B cell (primary cell): ENCODE results near the gene CHCHD4. TPM values are rescaled to one million over a fixed set of nuclear protein-coding genes. Genes with fewer than 3 reads are reported as not detected.
A peak's percentile ranks its signal among the peaks of the same experiment; 100 is the strongest.

Experiments used
- ATAC-seq: fragments of 200-7000 bp; cut with Tn5 transposase; one replicate; pipeline ENCODE4 v1.10.0; 2021; ENCODE audit warnings: low read depth, mild to moderate bottlenecking, moderate number of reproducible peaks, moderate library complexity
- CTCF ChIA-PET: fragments of 350-600 bp; sonication (Branson Sonifier 250); formaldehyde crosslinking; loops from one replicate; lab custom pipeline; 2021; ENCODE audit warnings: antibody characterized with exemption, inconsistent platforms; lab: Charles Lee
- POLR2A ChIA-PET: fragments of 350-600 bp; sonication (Branson Sonifier 250); formaldehyde crosslinking; loops from one replicate; lab custom pipeline; 2021; ENCODE audit warnings: antibody characterized with exemption; lab: Charles Lee
- DNase-seq: peaks from one replicate; pipeline ENCODE4 v3.0.0; 2013
- H2AFZ ChIP-seq: 2 replicates; pipeline ENCODE4 v1.6.1; 2012; ENCODE audit warnings: mild to moderate bottlenecking, low read depth, low read length; ENCODE audit not compliant: insufficient read depth, poor library complexity, severe bottlenecking
- H3K27ac ChIP-seq, 2 donors: 1 replicate in 1 of 2; 2 replicates in 1 of 2; pipeline ENCODE4 v1.5.1; 2012 to 2013; ENCODE audit warnings: low read length in 2 of 2, mild to moderate bottlenecking in 2 of 2, moderate library complexity in 1 of 2
- H3K27me3 ChIP-seq, 4 experiments: fragments of 200-600 bp in 1 of 4; sonication (generic) in 1 of 4; replicated peaks in 1 of 4; 1 replicate in 2 of 4; 2 replicates in 2 of 4; pipeline versions ENCODE4 v1.6.1 to v1.7.0; 2013 to 2016; ENCODE audit warnings: low read length in 3 of 4, mild to moderate bottlenecking in 2 of 4, mixed read lengths in 1 of 4, moderate library complexity in 1 of 4; ENCODE audit not compliant: insufficient read depth in 4 of 4, control insufficient read depth in 3 of 4; ENCODE audit errors: control extremely low read depth in 1 of 4
- H3K36me3 ChIP-seq, 2 experiments: replicated peaks in 1 of 2; 1 replicate in 1 of 2; 2 replicates in 1 of 2; pipeline versions ENCODE4 v1.6.1 to v1.7.1; 2013; ENCODE audit warnings: low read length in 1 of 2; ENCODE audit not compliant: insufficient read depth in 2 of 2, control insufficient read depth in 1 of 2; ENCODE audit errors: control extremely low read depth in 1 of 2, extremely low read depth in 1 of 2
- H3K4me1 ChIP-seq, 2 donors: fragments of 200-600 bp in 1 of 2; sonication (generic) in 1 of 2; 1 replicate in 1 of 2; 2 replicates in 1 of 2; pipeline versions ENCODE4 v1.5.1 to v1.6.1; 2013 to 2017; ENCODE audit warnings: low read length in 2 of 2; ENCODE audit not compliant: control insufficient read depth in 2 of 2, insufficient read depth in 2 of 2
- H3K4me2 ChIP-seq: replicated peaks from 2 replicates; pipeline ENCODE3; 2012; ENCODE audit warnings: mild to moderate bottlenecking, low read depth, low read length; ENCODE audit not compliant: poor library complexity, severe bottlenecking
- H3K4me3 ChIP-seq, 5 experiments: fragments of 200-600 bp in 1 of 5; sonication (generic) in 1 of 5; 1 replicate in 3 of 5; 2 replicates in 2 of 5; pipeline versions ENCODE4 v1.5.1 to v1.7.0; 2011 to 2016; ENCODE audit warnings: low read length in 4 of 5, mild to moderate bottlenecking in 4 of 5, low read depth in 2 of 5, control low read depth in 1 of 5, moderate library complexity in 1 of 5; ENCODE audit not compliant: insufficient read depth in 1 of 5; ENCODE audit errors: control extremely low read depth in 1 of 5, extremely low read depth in 1 of 5
- H3K79me2 ChIP-seq: fragments of 200-600 bp; sonication (generic); one replicate; pipeline ENCODE4 v1.6.0; 2016; ENCODE audit warnings: low read length; ENCODE audit not compliant: control insufficient read depth, insufficient read depth
- H3K9ac ChIP-seq: fragments of 200-600 bp; sonication (generic); 2 replicates; pipeline ENCODE4 v1.6.1; 2017; ENCODE audit warnings: mild to moderate bottlenecking, low read length, moderate library complexity
- H3K9me3 ChIP-seq, 3 donors: one replicate each; pipeline versions ENCODE4 v1.6.1 to v1.7.1; 2013; ENCODE audit warnings: low read length in 2 of 3; ENCODE audit not compliant: control insufficient read depth in 2 of 3, insufficient read depth in 1 of 3; ENCODE audit errors: control extremely low read depth in 1 of 3
- H4K20me1 ChIP-seq: 2 replicates; pipeline ENCODE4 v1.6.0; 2012; ENCODE audit warnings: mild to moderate bottlenecking, low read length; ENCODE audit not compliant: insufficient read depth, control insufficient read depth, poor library complexity, severe bottlenecking
- H3K27ac Mint-ChIP-seq: one replicate; pipeline ENCODE4 v1.8.0; 2021; ENCODE audit warnings: mixed read lengths
- H3K27me3 Mint-ChIP-seq: one replicate; pipeline ENCODE4 v1.8.0; 2021; ENCODE audit warnings: mixed read lengths
- H3K4me1 Mint-ChIP-seq: one replicate; pipeline ENCODE4 v1.8.0; 2021; ENCODE audit warnings: mixed read lengths
- H3K4me3 Mint-ChIP-seq: one replicate; pipeline ENCODE4 v1.8.0; 2021; ENCODE audit warnings: mixed read lengths
- H3K9me3 Mint-ChIP-seq: one replicate; pipeline ENCODE4 v1.8.0; 2022; ENCODE audit warnings: mixed read lengths; ENCODE audit not compliant: insufficient read depth
- CTCF ChIP-seq: fragments of 200-600 bp; IDR thresholded peaks from one replicate; pipeline ENCODE4 v1.8.0; 2022; ENCODE audit warnings: antibody characterized with exemption, mild to moderate bottlenecking
- EZH2 ChIP-seq: IDR thresholded peaks from 2 replicates; pipeline ENCODE4 v1.6.1; 2012; ENCODE audit warnings: borderline replicate concordance, low read depth, mild to moderate bottlenecking, moderate library complexity, low read length; ENCODE audit not compliant: insufficient read depth, poor library complexity, severe bottlenecking
- WGBS: methylation state at CpG from one replicate; pipeline ENCODE4 v1.1.5; 2013; ENCODE audit warnings: missing lambda C conversion rate; ENCODE audit not compliant: insufficient coverage; 5-methylcytosine and 5-hydroxymethylcytosine counted together
- intact Hi-C: fragments of 100-400 bp; cut with micrococcal nuclease; formaldehyde crosslinking; loops from one replicate; pipeline ENCODE4 v1.10.0; 2022
- polyA plus RNA-seq: library from polyadenylated mRNA; depleted of rRNA; stranded (reverse); fragments of >200 nt; gene quantifications from 2 replicates; pipeline ENCODE4 v1.2.3, GENCODE V29; 2012
- total RNA-seq, 2 donors: library from RNA; stranded (reverse); fragments of 120-200 nt in 1 of 2; gene quantifications; 1 replicate in 1 of 2; 2 replicates in 1 of 2; pipeline versions ENCODE4 v1.2.3 to v1.2.4, GENCODE V29; 2013 to 2022

CHCHD4 gene
- total and polyA plus RNA-seq, 2 donors (not counting 1 experiment from before 2014, with no cell fraction given), result 3.7 to 8.0 TPM

DNA sequence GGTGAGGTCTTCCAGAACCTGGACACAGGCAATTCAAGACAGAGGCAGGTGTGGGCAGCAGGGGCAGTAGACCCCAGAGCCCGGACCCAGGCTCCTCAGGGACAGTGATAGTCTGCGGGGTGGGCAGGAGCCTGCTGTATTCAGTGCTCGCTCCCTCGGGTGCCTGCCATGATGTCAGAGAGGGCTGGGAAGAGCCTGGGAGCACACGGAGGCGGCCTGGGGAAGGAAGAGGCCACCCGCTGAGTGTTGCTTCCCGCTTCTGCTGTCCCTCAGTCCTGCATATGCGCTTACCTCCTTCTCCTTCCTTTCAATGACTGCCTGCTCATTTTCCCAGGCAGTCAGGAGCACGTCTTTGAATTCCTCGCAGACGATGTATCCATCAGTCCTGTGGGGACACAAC lies 22.9 kb upstream of the CHCHD4 start:
- H3K4me2 ChIP-seq, result no peak overlapping the region
- no peaks in the 10 kb centered on the region for H4K20me1 ChIP-seq
- TF ChIP-seq CTCF (no peak), EZH2 (no peak)
- no peak overlapping the region for H3K4me3 ChIP-seq
- ChIA-PET POLR2A (no interaction called here), CTCF (no interaction called here)
- Mint-ChIP-seq H3K9me3 (no peaks in the 10 kb centered on the region), H3K4me3 (no peak overlapping the region), H3K4me1 (peaks cover 17% of the 10 kb centered on the region), H3K27ac (peak overlapping the region; percentile 65), H3K27me3 (no peaks in the 10 kb centered on the region)
- H3K27me3 ChIP-seq, result no peaks in the 10 kb centered on the region
- ATAC-seq (no peak), DNase-seq (no peak)
- no peaks in the 10 kb centered on the region for H3K79me2 ChIP-seq
- H3K4me1 ChIP-seq, result peaks cover 18 to 21% of the 10 kb centered on the region in 2 donors
- peaks cover 0 to 59% of the 10 kb centered on the region in 2 experiments for H3K36me3 ChIP-seq
- WGBS, result 94% methylated on average over 10 of the region's 12 CpGs
- no peak overlapping the region for H3K27ac ChIP-seq
- intact Hi-C loops, result no loop called here
- no peak overlapping the region for H3K9ac ChIP-seq
- H2AFZ ChIP-seq, result no peak overlapping the region
- H3K9me3 ChIP-seq, result no peaks in the 10 kb centered on the region

DNA sequence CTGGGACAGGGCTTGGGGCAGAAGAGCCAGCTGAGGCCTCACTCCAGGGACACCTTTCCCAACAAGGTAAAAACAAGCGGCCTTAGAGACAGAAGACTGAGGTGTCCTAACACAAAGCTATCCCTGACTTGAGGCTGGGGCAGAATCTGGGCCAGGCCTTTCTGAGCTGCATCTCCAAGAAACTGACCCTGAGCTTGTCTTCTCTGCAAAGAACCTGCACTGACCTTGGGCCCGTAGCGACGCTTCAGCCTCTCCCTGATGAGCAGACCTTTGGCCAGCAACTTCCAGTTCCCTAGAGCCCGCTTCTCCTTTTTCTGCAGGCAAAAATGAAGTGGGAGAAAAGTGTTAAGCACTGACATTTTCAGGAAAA lies 22.4 kb upstream of the CHCHD4 start:
- 100% methylated on average over 4 of the region's 5 CpGs for WGBS
- no peaks in the 10 kb centered on the region for H3K9me3 Mint-ChIP-seq
- no peak overlapping the region for H3K4me2 ChIP-seq
- H3K27me3 Mint-ChIP-seq, result no peaks in the 10 kb centered on the region
- H3K4me1 Mint-ChIP-seq, result peaks cover 17% of the 10 kb centered on the region
- peak overlapping the region; percentile 65 for H3K27ac Mint-ChIP-seq
- TF ChIP-seq EZH2, result no peak
- TF ChIP-seq CTCF, result no peak
- no peak for DNase-seq
- no peaks in the 10 kb centered on the region for H3K79me2 ChIP-seq
- H4K20me1 ChIP-seq, result no peaks in the 10 kb centered on the region
- H3K9me3 ChIP-seq, result no peaks in the 10 kb centered on the region
- H3K4me1 ChIP-seq, result peaks cover 18 to 21% of the 10 kb centered on the region in 2 donors
- no peak overlapping the region for H3K4me3 Mint-ChIP-seq
- ChIA-PET POLR2A (interaction anchor here (2.2 kb wide), 1 partner anchor 32 kb away, joined by 7 read pairs; the partner anchor contains the start of genes LSM3 and XPC), CTCF (interaction anchor here (1.9 kb wide), 1 partner anchor 115 kb away, joined by 4 read pairs; no protein-coding TSS in a partner anchor)
- no peak overlapping the region for H3K9ac ChIP-seq
- ATAC-seq, result no peak
- H3K27ac ChIP-seq, result peak overlapping the region in 1 of 2 donors; percentile 95
- H2AFZ ChIP-seq, result no peak overlapping the region
- H3K27me3 ChIP-seq, result no peaks in the 10 kb centered on the region
- H3K36me3 ChIP-seq, result peaks cover 0 to 58% of the 10 kb centered on the region in 2 experiments
- intact Hi-C loops, result no loop called here
- no peak overlapping the region for H3K4me3 ChIP-seq
